Raji (cell line): ENCODE results near the gene TRMT61A.

ENCODE experiments used
- POLR2A ChIP-seq: IDR thresholded peaks from 2 replicates; pipeline ENCODE4 v1.6.1; 2011; ENCODE audit warnings: low read depth, low read length, control low read depth; ENCODE audit not compliant: insufficient read depth

TRMT61A gene

DNA sequence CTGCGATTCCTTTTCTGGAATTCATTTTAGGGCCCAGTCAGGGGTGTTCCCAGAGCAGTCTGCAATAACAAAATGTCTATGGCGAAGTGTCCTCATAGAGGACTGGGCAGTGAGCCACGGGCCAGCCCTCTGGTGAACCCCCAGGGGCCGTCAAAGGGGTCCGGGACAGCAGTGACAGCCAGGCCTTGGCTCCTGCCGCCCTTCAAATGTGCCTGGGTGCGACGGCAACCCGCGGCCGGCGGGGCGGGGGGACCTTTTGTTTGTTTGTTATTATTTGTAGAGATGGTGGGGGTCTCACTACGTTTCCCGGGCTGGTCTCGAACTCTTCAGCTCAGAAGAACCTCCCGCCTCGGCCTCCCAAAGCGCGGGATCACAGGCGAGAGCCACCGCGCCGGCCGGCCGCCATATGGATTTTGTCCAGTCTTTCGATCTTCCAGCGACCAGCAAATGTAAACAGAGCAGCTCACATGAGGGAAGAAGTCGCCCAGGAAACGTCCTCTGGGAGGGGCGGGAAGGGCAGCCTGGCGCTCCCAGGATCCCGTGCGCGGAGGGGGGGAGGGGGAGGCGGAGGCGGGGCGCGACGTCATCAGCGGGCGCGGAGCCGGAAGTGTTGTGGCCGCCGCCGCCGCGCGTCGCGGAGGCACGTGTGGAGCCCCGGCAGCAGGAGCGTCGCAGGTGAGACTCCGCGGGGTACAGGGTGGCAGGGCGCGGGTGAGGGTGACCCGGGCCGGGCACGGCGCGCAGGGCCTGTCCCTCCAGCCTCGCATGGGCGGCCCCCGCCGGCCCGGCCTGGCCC is at the start of gene TRMT61A:
TSS of gene TRMT61A (plus strand) at position 610 of the 796 bp plus-strand sequence. CDS start 783 bp downstream, outside the sequence.
- TF ChIP-seq POLR2A, result peak; percentile 75

DNA sequence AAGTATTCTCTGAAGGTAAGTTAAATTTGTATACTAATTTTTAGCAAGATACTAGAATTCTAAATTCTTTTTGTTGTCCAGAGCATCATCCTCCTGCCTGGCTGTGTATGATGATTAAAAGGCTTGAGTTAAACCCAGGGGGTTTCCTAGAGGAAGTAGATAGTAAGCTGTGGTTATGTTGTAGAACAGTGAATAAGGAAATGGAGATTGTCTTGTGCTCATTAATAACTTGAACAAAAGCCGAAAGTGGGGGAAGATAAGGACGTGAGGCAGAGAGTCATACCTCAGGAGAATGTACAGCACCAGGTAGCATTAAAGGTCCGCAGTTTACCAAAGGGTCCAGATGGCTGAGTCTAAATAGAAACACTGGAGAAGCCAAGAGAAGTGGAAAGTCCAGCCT is 48.4 kb upstream of the TRMT61A start:
- no peak for TF ChIP-seq POLR2A

DNA sequence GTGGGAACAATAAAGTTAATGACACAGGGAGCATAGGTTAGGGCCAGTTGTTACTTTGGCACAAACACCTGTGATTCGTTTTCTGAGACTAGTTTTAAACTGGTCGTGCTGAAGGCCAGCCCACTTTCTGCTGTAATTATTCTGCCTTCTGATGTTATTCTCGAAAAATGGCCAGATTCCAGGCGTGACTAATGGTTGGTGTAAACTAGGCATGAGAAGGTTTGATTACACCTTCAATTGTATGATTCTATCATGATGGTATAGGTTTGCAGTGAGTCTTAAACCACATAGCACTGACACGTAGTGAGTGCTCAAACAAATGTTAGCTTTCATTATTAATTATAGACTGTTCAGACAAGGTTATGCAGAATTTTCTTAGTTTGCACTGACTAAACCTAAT is 45.4 kb upstream of the TRMT61A start:
- no peak for TF ChIP-seq POLR2A

DNA sequence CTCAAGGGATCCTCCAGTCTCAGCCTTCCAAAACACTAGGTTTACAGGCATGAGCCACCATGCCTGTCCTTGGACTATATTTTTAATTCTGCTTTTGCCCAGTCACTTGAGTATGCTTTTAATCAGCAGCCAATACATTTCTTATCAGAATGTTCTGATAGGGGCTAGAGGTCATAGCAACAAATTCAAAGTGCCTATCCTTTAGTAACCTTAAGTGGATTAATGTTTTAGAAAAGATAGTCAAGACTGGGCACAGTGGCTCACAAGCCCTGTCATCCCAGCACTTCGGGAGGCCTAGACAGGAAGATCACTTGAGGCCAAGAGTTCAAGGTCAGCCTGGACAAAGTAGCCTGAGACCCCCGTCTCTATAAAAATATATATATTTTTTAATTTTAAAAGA is 43.5 kb upstream of the TRMT61A start:
- no peak for TF ChIP-seq POLR2A

DNA sequence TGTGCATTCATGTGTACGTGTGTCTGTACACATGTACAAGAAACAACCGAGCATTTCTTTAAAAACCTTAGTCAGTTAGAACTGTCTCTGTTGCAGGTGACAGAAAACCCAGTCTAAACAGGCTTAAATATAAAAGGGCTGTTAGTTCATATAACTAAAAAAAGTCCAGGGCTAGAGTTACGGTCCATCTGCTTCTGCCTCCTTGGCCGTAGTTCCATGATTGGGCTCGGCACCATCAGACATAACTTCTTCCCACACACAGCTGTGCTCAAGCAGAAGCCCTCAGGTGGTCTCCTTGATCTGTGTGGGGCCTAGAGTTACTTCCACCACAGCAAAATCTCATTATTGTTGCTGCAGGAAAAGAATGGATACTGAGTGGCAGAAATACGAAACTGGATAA is 40.9 kb upstream of the TRMT61A start:
- no peak for TF ChIP-seq POLR2A

DNA sequence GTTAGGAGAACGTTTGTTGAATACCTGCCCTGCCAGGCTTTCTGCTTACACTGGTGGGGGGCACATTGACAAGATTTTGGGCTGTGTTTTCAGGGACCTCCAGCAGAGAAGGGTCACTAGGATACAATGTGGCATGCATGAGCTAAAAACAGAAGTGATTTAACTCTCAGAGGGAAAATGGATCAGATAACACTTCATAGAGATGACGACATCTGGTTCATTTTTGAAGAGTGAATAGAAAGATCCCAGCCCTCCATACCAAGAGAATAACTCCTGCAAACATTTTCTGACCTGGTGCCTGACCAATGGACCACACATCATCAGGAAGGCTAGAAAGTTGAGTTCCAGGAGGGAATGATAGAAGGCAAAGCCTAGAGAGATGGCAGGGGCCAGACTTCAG is 40.0 kb upstream of the TRMT61A start:
- TF ChIP-seq POLR2A, result no peak

DNA sequence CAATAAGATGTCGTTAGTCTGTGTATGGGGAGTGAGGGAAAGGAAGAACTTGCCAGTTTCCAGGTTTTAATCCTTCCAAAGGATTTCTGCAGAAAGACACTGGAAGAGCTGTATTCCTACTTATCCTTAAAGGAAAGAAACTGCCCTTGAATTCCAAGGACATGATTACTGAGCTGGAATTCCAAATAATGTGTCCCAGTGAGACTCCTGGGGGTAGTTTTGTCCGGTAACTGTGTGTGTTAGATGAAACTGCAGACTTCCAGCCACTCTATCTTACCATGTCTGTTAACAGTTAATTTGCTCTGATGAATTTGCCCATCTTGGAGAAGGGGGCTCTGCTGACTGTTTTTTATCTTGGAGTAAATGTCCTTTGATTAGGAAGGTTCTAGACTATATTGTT is 39.4 kb upstream of the TRMT61A start:
- TF ChIP-seq POLR2A, result no peak

DNA sequence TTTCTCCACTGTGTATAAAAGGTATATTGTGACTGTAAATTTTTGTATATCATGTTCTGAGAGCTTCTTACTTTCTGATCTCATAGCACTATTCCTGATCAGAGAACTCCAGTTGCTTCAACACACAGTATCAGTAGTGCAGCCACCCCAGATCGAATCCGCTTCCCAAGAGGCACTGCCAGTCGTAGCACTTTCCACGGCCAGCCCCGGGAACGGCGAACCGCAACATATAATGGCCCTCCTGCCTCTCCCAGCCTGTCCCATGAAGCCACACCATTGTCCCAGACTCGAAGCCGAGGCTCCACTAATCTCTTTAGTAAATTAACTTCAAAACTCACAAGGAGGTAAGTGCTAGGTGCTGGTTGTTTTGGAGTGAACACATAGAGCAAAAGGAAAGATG is 37.3 kb upstream of the TRMT61A start:
- no peak for TF ChIP-seq POLR2A

DNA sequence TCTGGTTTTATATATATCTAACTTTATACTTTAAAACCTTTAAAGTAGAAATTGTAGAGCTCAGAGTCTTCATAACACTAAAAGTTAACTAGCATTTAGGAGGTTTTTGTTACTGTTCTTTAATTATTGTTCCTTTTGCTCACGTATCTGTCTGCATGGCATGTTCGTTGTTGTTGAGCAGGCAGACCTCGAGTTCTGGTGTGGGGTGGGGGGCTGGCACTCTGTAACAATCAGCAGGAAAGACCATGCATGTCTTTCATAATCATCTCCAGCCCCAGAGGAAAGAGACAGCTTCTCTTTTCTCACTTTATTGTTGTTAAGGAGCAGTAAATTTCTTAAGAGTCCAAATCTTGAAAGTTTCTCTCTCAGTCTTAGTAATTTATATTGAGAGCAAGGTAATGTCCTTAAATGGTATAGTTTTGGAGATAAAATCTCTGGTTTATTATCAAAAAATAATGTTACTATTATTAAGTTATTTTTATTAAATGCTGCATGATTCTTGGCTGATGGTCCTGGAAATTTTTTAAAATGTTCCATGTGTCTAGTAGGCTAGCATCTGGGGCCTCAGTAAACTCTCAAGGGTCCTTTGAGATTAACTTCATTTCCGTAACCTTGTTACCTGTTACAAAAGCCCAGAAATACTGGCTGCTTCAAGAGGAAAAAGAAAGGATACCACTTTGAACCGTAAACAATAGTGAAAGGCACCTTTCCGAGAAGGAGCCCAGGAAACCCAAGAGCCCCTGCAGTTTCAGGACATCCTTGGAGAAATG is 36.7 kb upstream of the TRMT61A start:
- no peak for TF ChIP-seq POLR2A

DNA sequence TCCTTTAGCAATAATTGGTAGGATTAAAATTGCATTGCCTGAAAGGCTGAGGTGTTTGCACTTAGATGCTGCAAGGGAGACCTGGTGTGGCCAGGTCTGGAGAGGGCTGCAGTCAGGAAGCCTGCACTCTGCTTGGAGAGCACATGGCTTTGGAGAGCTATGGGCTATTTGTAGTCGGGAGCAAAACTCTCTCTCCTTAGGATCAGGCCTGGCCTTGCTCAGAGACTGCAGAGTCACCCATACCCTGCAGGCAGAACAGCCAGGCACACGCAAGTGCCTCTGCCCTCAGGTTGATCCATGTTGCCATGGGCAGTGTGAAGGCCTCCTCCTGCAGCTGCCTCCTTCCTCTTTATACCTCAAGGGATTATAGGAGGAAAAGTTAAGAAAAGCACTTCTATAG is 33.1 kb upstream of the TRMT61A start:
- no peak for TF ChIP-seq POLR2A

DNA sequence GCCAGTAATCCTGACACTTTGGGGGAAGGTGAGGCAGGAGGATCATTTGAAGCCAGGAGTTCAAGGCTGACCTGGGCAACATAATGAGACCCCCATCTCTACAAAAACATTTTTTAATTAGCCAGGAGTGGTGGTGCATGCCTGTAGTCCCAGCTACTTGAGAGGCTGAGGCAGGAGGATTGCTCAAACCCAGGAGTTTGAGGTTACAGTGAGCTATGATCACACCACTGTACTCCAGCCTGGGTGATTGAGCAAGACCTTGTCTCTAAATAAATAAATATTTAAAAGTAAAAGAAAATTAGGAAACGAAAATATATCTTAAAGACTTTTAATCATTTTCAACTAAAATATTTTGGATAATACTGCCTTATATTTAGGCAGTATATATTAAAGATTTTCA is 32.2 kb upstream of the TRMT61A start:
- TF ChIP-seq POLR2A, result no peak

DNA sequence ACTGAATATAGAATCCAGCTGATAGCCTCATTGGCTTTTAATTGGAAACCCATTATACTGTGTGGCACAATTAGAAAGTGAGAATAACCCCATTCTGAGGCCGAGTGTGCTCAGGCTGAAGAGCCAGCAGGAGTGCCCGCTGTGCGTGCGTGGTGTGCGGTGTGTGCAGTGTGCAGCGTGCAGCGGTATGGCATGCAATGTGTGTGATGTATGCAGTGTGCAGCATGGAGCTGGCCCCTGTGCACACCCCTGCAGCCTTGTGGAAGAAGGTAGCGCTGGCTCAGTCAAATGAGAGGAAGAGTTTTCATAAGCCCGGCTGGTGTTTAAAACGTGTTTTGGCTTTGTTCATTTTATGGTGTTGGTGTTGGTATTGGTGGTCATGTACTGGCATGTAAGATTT is 29.3 kb upstream of the TRMT61A start:
- no peak for TF ChIP-seq POLR2A

DNA sequence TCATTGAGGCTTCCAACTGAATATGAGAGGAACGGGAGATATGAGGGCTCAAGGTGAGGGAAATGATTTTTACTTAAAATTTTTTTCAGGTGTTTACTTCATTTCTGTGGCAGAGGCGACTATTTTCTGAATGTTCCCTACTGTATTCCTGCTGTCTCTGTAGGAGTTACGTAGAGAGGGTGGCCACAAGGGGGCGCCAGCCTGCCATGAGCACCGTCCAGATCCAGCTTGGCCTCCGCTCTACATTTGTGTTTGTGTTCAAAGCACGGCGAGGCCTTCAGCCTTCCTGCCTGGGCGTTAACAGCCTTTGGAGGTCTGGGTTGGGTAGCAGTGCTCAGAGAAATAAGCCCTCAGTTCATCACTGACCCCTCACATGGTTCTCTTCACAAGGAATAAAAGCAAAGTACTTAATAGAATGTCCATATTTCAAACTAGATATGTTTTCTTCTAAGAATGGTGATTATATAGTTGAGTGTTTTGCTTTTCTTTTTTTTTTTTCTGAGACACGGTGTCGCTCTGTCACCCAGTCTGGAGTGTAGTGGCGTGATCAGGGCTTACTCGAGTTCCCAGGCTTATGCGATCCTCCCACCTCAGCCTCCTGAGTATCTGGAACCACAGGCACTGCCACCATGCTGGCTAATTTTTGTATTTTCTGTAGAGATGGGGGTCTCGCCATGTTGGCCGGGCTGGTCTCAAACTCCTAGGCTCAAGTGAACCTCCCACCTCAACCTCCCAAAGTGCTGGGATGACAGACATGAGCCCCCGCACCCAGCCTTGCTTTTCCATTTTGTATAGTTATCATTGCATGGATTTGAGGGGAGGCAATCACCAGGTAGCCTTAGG is 28.6 kb upstream of the TRMT61A start:
- no peak for TF ChIP-seq POLR2A

DNA sequence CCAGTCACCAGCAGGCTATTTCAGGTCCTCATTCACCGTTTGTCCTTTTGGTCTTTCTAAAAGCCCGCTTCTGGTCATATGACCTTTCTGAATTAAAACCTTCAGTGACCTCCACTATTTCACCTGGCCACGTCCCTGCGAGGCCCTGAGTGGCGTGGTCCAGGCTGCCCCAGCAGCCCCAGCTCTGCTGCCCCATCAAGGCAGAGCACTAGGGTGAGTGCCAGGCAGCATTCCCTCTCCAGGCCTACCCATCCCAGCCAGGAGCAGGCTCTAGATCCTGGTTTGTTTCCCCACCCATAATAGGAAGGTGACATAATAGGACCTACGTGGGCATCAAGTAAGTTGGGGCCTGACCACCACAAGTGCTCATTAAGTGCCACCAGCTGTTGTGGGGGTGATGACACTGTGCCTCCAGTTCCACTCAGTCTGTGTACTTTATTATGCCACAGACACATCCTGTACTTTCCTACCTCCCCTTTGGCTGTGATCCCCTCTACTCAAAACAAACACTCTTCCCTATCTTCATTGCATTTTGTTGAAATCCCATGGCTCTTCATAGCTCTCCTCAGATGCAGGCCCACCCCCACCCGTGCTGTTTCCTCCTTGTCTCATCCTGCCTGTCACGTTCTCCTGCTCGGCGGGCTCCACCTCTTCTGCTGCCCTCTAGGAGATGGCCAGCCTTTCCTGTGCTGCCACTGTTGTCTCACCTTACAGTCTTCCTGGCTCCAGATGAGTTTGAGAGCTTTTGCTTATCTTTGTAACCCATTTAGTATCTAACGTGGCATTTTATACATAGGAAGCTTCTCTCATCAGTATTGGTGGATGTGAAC is 27.7 kb upstream of the TRMT61A start:
- TF ChIP-seq POLR2A, result no peak
